Esophagus squamous epithelium (tissue), 5 donors: Measurements from ENCODE around the gene PDLIM5. TPM values are rescaled to one million over a fixed set of nuclear protein-coding genes. Genes with fewer than 3 reads are reported as not detected.

Experiments used
- DNase-seq: peaks from one replicate; lab custom pipeline; 2025; lab: John Stamatoyannopoulos, UW
- H3K27ac ChIP-seq, 4 donors: fragments of 200-600 bp; sonication (generic); one replicate each; pipeline ENCODE4 v1.5.1; 2016 to 2019; ENCODE audit warnings: mild to moderate bottlenecking in 1 of 4
- H3K27me3 ChIP-seq, 4 donors: fragments of 200-600 bp; sonication (generic); 1 replicate in 3 of 4; 2 replicates in 1 of 4; pipeline versions ENCODE4 v1.5.1 to v1.6.0; 2017 to 2021; ENCODE audit warnings: antibody characterized with exemption in 1 of 4
- H3K36me3 ChIP-seq, 3 donors: fragments of 200-600 bp; sonication (generic); one replicate each; pipeline ENCODE4 v1.5.1; 2016 to 2019
- H3K4me1 ChIP-seq, 3 donors: fragments of 200-600 bp; sonication (generic); one replicate each; pipeline ENCODE4 v1.5.1; 2017 to 2019
- H3K4me3 ChIP-seq, 4 donors: fragments of 200-600 bp; sonication (generic); 1 replicate in 3 of 4; 2 replicates in 1 of 4; pipeline ENCODE4 v1.5.1; 2016 to 2019; ENCODE audit warnings: mild to moderate bottlenecking in 2 of 4, moderate library complexity in 1 of 4
- H3K9me3 ChIP-seq, 3 donors: fragments of 200-600 bp; sonication (generic); one replicate each; pipeline ENCODE4 v1.5.1; 2016 to 2019
- CTCF ChIP-seq, 6 experiments: fragments of 450-650 bp in 4 of 6; fragments of 200-600 bp in 2 of 6; sonication (generic) in 2 of 6; IDR thresholded peaks; one replicate each; pipeline ENCODE4 v1.5.1; 2016 to 2019; ENCODE audit warnings: antibody characterized with exemption in 6 of 6, mild to moderate bottlenecking in 4 of 6, moderate library complexity in 4 of 6
- POLR2A ChIP-seq, 4 donors: fragments of 450-650 bp; IDR thresholded peaks; one replicate each; pipeline ENCODE4 v1.6.1; 2017; ENCODE audit warnings: antibody characterized with exemption in 4 of 4, mild to moderate bottlenecking in 4 of 4, moderate library complexity in 3 of 4
- WGBS, 2 donors: methylation state at CpG; one replicate each; pipeline ENCODE4 v1.1.5; 2018; 5-methylcytosine and 5-hydroxymethylcytosine counted together
- intact Hi-C: fragments of 100-400 bp; cut with DNase I; formaldehyde crosslinking; loops from one replicate; pipeline ENCODE4 v1.15.0; 2022
- total RNA-seq, 4 donors: library from RNA; depleted of rRNA; stranded (reverse); fragments of >200 nt; gene quantifications; one replicate each; pipeline ENCODE4 v1.1.0, GENCODE V29; 2016
- donor health status: DM: yes; HTN: yes; CAD: no.

PDLIM5 gene
- total RNA-seq, 4 donors from 2014 or later = 57.0 to 204 (median 157) TPM

GRCh38 chr4:94588896-94589693, 137.4 kb downstream of the PDLIM5 start:
- Histone ChIP-seq H3K4me3 (no peak overlapping the region), H3K27me3 (no peaks in the 10 kb centered on the region), H3K4me1 (no peaks in the 10 kb centered on the region), H3K27ac (no peak overlapping the region), H3K9me3 (no peaks in the 10 kb centered on the region), H3K36me3 (peaks cover 0 to 82% (median 5%) of the 10 kb centered on the region in 3 donors)
- whole genome bisulfite sequencing, 2 donors = 82 to 88% methylated on average over 1 of the region's 1 CpG
- no peak for DNase-seq
- no peak for TF ChIP-seq POLR2A (IDR thresholded peaks at IDR 0.05)
- TF ChIP-seq CTCF (IDR thresholded peaks at IDR 0.05) = no peak
- intact Hi-C loops = loop anchor here (10.0 kb wide), 1 partner anchor 134 kb away; the partner anchor contains the start of gene PDLIM5

- intact Hi-C loops = loop anchor here (5.0 kb wide), 1 partner anchor 183 kb away; no protein-coding TSS in a partner anchor
- H3K27ac ChIP-seq = no peak overlapping the region
- H3K36me3 ChIP-seq = peaks cover 0 to 70% (median 5%) of the 10 kb centered on the region in 3 donors
- no peaks in the 10 kb centered on the region for H3K27me3 ChIP-seq
- H3K4me3 ChIP-seq = no peak overlapping the region
- peaks cover 0 to 3% (median 0%) of the 10 kb centered on the region in 3 donors for H3K4me1 ChIP-seq
- DNase-seq = no peak
- WGBS, 2 donors = 46 to 55% methylated on average over 2 of the region's 2 CpGs
- TF ChIP-seq CTCF (IDR thresholded peaks at IDR 0.05) = no peak
- no peak for TF ChIP-seq POLR2A (IDR thresholded peaks at IDR 0.05)
- H3K9me3 ChIP-seq = no peaks in the 10 kb centered on the region
Observed at GRCh38 chr4:94590493-94590892, 138.8 kb downstream of the PDLIM5 start.

GRCh38 chr4:94591289-94591688, 139.5 kb downstream of the PDLIM5 start:
- H3K36me3 ChIP-seq = peaks cover 0 to 62% (median 0%) of the 10 kb centered on the region in 3 donors
- H3K4me1 ChIP-seq = peaks cover 0 to 6% (median 0%) of the 10 kb centered on the region in 3 donors
- DNase-seq = no peak
- H3K27me3 ChIP-seq = no peaks in the 10 kb centered on the region
- intact Hi-C loops = loop anchor here (5.0 kb wide), 1 partner anchor 184 kb away; no protein-coding TSS in a partner anchor
- H3K27ac ChIP-seq = no peak overlapping the region
- TF ChIP-seq CTCF (IDR thresholded peaks at IDR 0.05) (no peak), POLR2A (IDR thresholded peaks at IDR 0.05) (no peak)
- H3K9me3 ChIP-seq = no peaks in the 10 kb centered on the region
- 91 to 94% methylated on average over 2 of the region's 2 CpGs for WGBS, 2 donors
- H3K4me3 ChIP-seq = no peak overlapping the region

GRCh38 chr4:94595013-94595412, 143.3 kb downstream of the PDLIM5 start:
- 23 to 46% methylated on average over 1 of the region's 1 CpG for WGBS, 2 donors
- DNase-seq = no peak
- Histone ChIP-seq H3K4me1 (peaks cover 0 to 6% (median 0%) of the 10 kb centered on the region in 3 donors), H3K9me3 (no peaks in the 10 kb centered on the region), H3K27me3 (no peaks in the 10 kb centered on the region), H3K27ac (peak overlapping the region in 1 of 4 donors; percentile 3), H3K36me3 (peaks cover 0 to 44% (median 0%) of the 10 kb centered on the region in 3 donors), H3K4me3 (no peak overlapping the region)
- intact Hi-C loops = no loop called here
- TF ChIP-seq POLR2A (IDR thresholded peaks at IDR 0.05) = no peak
- no peak for TF ChIP-seq CTCF (IDR thresholded peaks at IDR 0.05)

GRCh38 chr4:94595880-94596483, 144.2 kb downstream of the PDLIM5 start:
- Histone ChIP-seq H3K9me3 (no peaks in the 10 kb centered on the region), H3K4me3 (no peak overlapping the region), H3K36me3 (peaks cover 0 to 44% (median 0%) of the 10 kb centered on the region in 3 donors), H3K27me3 (no peaks in the 10 kb centered on the region), H3K4me1 (peaks cover 0 to 6% (median 0%) of the 10 kb centered on the region in 3 donors), H3K27ac (no peak overlapping the region)
- WGBS, 2 donors = 51 to 53% methylated on average over 5 of the region's 5 CpGs
- intact Hi-C loops = no loop called here
- TF ChIP-seq POLR2A (IDR thresholded peaks at IDR 0.05) = no peak
- TF ChIP-seq CTCF (IDR thresholded peaks at IDR 0.05) = peak in 5 of 6 experiments; percentile 44 to 80 (median 67)
- DNase-seq = no peak
